ENCODE results near the gene CWF19L2. TPM values are rescaled to one million over a fixed set of nuclear protein-coding genes. Genes with fewer than 3 reads are reported as not detected.

The CWF19L2 gene
- total and polyA plus RNA-seq, 7 donors: 3.0 to 10.3 (median 8.1) TPM

DNA sequence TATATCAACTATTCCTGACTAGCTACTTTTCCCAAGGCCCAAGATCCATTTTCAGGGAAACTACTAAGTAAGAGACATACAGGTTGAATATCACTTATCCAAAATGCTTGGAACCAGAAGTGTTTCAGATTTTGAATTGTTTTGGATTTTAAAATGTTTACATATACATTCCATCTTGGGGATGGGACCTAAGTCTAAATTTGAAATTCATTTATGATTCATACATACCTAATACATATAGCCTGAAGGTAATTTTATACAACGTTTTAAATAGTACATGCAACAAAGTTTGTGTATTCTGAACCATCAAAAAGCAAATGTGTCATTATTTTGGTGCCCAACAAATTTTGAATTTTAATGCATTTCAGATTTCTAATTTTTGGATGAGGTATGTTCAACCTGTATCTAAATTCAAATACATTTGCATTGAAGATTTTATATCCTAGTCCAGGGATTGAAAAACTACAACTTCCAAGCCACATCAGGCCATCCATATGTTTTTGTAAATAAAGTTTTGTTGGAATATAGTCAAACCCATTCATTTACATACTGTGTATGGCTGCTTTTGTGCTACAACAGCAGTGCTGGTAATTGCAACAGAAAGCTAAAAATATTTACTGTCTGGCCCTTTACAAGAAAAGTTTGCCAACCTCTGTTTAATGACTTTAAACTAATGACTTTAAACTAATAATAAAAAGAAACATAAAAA is 73.3 kb downstream of the CWF19L2 start:
- Histone ChIP-seq H3K27me3 (ENCODE audit: insufficient read depth in 3 of 3, low read length in 2 of 3) (no peaks in the 10 kb centered on the region), H3K4me1 (no peaks in the 10 kb centered on the region), H3K4me3 (no peak overlapping the region), H3K27ac (no peak overlapping the region), H3K9me3 (no peaks in the 10 kb centered on the region), H3K36me3 (ENCODE audit: insufficient read depth in 1 of 2, low read depth in 1 of 2) (peaks cover 0 to 12% of the 10 kb centered on the region in 2 donors)
- TF ChIP-seq, protein P1, sequence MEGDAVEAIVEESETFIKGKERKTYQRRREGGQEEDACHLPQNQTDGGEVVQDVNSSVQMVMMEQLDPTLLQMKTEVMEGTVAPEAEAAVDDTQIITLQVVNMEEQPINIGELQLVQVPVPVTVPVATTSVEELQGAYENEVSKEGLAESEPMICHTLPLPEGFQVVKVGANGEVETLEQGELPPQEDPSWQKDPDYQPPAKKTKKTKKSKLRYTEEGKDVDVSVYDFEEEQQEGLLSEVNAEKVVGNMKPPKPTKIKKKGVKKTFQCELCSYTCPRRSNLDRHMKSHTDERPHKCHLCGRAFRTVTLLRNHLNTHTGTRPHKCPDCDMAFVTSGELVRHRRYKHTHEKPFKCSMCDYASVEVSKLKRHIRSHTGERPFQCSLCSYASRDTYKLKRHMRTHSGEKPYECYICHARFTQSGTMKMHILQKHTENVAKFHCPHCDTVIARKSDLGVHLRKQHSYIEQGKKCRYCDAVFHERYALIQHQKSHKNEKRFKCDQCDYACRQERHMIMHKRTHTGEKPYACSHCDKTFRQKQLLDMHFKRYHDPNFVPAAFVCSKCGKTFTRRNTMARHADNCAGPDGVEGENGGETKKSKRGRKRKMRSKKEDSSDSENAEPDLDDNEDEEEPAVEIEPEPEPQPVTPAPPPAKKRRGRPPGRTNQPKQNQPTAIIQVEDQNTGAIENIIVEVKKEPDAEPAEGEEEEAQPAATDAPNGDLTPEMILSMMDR (IDR thresholded peaks at IDR 0.05): no peak
- 88 to 94% (median 94%) methylated on average over 1 of the region's 1 CpG for WGBS, 3 donors
- DNase-seq: no peak
- ATAC-seq: no peak
- intact Hi-C loops (cut with DNase I): loop anchor here in 1 of 2 donors (5.0 kb wide), 1 partner anchor 37 kb away; no protein-coding TSS in a partner anchor

DNA sequence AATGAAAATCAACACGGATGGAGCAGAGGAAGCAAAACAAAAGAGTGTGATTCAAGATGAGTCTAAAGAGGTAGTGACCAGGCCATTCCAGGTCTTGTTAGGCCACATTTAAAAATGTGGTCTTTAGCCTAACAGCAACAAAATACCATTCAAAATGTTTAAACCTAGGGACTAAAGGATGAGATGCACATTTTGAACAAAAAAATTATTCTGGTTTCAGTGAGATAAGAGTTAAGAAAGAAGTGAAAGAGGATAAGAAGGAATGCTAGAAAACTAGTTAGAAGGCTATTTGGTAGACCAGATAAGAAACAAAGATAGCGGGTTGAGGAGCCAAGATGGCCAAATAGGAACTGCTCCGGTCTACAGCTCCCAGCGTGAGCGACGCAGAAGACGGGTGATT is 85.2 kb downstream of the CWF19L2 start:
- no peaks in the 10 kb centered on the region for H3K9me3 ChIP-seq
- no peaks in the 10 kb centered on the region for H3K27me3 ChIP-seq (ENCODE audit: insufficient read depth in 3 of 3, low read length in 2 of 3)
- intact Hi-C loops (cut with DNase I): no loop called here
- ATAC-seq (no peak), DNase-seq (no peak)
- 88 to 98% (median 93%) methylated on average over 7 of the region's 7 CpGs for WGBS, 3 donors
- H3K4me1 ChIP-seq: no peaks in the 10 kb centered on the region
- TF ChIP-seq, protein P1 (IDR thresholded peaks at IDR 0.05): no peak
- H3K36me3 ChIP-seq (ENCODE audit: insufficient read depth in 1 of 2, low read depth in 1 of 2): no peaks in the 10 kb centered on the region
- H3K4me3 ChIP-seq: no peak overlapping the region
- H3K27ac ChIP-seq: no peak overlapping the region

DNA sequence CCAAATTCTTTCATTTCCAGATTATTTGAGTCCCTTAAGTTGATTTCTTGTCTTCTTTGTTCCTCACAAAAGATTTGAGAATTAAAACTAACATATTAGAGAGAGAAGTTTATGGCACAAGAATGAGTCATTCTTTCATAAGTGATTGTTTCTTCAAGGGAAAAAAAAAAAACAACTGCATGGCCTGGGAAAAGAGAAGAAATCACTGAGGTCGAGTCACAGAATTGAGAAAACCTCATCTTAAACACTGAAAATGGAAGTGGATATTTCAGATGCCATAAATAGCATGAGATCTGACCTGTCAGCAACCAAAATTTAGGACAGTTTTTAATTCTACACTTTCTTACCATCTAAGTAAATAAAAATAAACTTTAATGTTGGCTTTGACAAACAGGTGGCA is 87.2 kb downstream of the CWF19L2 start:
- 44 to 52% (median 49%) methylated on average over 1 of the region's 1 CpG for WGBS, 3 donors
- no peaks in the 10 kb centered on the region for H3K27me3 ChIP-seq (ENCODE audit: insufficient read depth in 3 of 3, low read length in 2 of 3)
- no peaks in the 10 kb centered on the region for H3K9me3 ChIP-seq
- H3K27ac ChIP-seq: no peak overlapping the region
- ATAC-seq (no peak), DNase-seq (no peak)
- intact Hi-C loops (cut with DNase I): no loop called here
- H3K4me3 ChIP-seq: no peak overlapping the region
- no peaks in the 10 kb centered on the region for H3K4me1 ChIP-seq
- H3K36me3 ChIP-seq (ENCODE audit: insufficient read depth in 1 of 2, low read depth in 1 of 2): no peaks in the 10 kb centered on the region
- TF ChIP-seq, protein P1 (IDR thresholded peaks at IDR 0.05): no peak

DNA sequence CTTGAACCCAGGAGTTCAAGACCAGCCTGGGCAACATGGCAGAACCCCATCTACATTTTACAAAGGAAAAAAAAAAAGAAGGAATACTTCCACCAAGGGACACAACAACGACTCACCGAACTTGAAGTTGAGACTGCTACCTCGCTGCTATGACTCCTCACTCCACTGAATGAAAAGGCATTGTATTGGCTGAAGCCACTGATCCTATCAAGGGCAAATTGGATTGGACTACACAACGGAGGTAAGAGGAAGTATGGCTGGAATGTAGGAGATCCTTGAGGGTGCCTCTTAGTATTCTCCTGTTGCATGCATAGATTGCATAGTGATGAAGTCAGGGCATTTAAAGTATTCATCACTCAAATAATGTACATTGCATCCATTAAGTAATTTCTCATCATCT is 97.9 kb downstream of the CWF19L2 start:
- H3K9me3 ChIP-seq: no peaks in the 10 kb centered on the region
- H3K27me3 ChIP-seq (ENCODE audit: insufficient read depth in 3 of 3, low read length in 2 of 3): no peaks in the 10 kb centered on the region
- WGBS, 3 donors: 94% methylated on average over 4 of the region's 4 CpGs
- no peak overlapping the region for H3K4me3 ChIP-seq
- H3K36me3 ChIP-seq (ENCODE audit: insufficient read depth in 1 of 2, low read depth in 1 of 2): no peaks in the 10 kb centered on the region
- intact Hi-C loops (cut with DNase I): no loop called here
- TF ChIP-seq, protein P1 (IDR thresholded peaks at IDR 0.05): no peak
- no peaks in the 10 kb centered on the region for H3K4me1 ChIP-seq
- ATAC-seq (no peak), DNase-seq (no peak)
- H3K27ac ChIP-seq: no peak overlapping the region

DNA sequence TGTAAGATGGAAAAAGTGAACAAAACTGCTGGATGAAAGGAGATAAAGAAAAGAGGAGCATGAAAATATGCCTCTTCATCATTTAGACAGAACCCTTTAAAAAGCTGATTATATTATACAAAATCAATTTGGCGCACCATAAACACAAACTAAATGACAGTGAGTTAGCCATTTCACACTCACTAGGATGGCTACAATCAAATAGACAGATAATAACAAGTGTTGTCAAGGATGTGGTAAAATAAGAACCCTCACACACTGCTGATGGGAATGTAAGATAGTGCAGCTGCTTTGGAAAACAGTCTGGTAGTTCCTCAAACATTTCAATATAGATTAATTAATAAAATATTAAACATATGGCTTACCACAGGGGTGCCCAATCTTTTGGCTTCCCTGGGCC is 99.7 kb downstream of the CWF19L2 start:
- Histone ChIP-seq H3K27me3 (ENCODE audit: insufficient read depth in 3 of 3, low read length in 2 of 3) (no peaks in the 10 kb centered on the region), H3K4me1 (no peaks in the 10 kb centered on the region), H3K27ac (no peak overlapping the region), H3K36me3 (ENCODE audit: insufficient read depth in 1 of 2, low read depth in 1 of 2) (peaks cover 0 to 4% of the 10 kb centered on the region in 2 donors), H3K4me3 (no peak overlapping the region), H3K9me3 (no peaks in the 10 kb centered on the region)
- ATAC-seq: no peak
- intact Hi-C loops (cut with DNase I): no loop called here
- no peak for DNase-seq
- TF ChIP-seq, protein P1 (IDR thresholded peaks at IDR 0.05): no peak
- WGBS, 3 donors: 0 to 52% (median 41%) methylated on average over 1 of the region's 1 CpG

Data from psoas muscle (tissue), 8 donors.